K562 (cell line): Measurements from ENCODE around the gene COPS4. TPM values are rescaled to one million over a fixed set of nuclear protein-coding genes. Genes with fewer than 3 reads are reported as not detected.

Experiments
- ATF4 ChIP-seq: fragments of 450-650 bp; formaldehyde crosslinking; IDR thresholded peaks from 2 replicates; pipeline ENCODE4 v1.4.0; 2022; ENCODE audit warnings: mild to moderate bottlenecking, moderate library complexity
- FOXP4 ChIP-seq: sonication (generic); formaldehyde crosslinking; IDR thresholded peaks from 2 replicates; pipeline ENCODE4 v1.8.0; 2022; ENCODE audit warnings: mild to moderate bottlenecking, missing genetic modification reagents, borderline replicate concordance
- IRF2 ChIP-seq: sonication (generic); formaldehyde crosslinking; IDR thresholded peaks from 2 replicates; pipeline ENCODE4 v1.8.1; 2022; ENCODE audit warnings: mild to moderate bottlenecking, missing genetic modification reagents
- KLF6 ChIP-seq: fragments of 250-450 bp; sonication (Bioruptor Pico); IDR thresholded peaks from 2 replicates; pipeline ENCODE4 v1.4.0; 2020; ENCODE audit warnings: mild to moderate bottlenecking, moderate library complexity, borderline replicate concordance
- MBD2 ChIP-seq: sonication (generic); IDR thresholded peaks from 2 replicates; pipeline ENCODE4 v1.6.1; 2016; ENCODE audit warnings: low read depth, borderline replicate concordance
- MGA ChIP-seq: fragments of 450-650 bp; IDR thresholded peaks from 2 replicates; pipeline ENCODE4 v1.6.1; 2016; ENCODE audit warnings: mild to moderate bottlenecking, moderate library complexity
- NCOA4 ChIP-seq: fragments of 450-650 bp; IDR thresholded peaks from 2 replicates; pipeline ENCODE4 v1.6.1; 2018; ENCODE audit warnings: mild to moderate bottlenecking; ENCODE audit not compliant: partially characterized antibody
- NR2C1 ChIP-seq, 2 experiments: fragments of 450-650 bp; IDR thresholded peaks; 2 replicates each; pipeline ENCODE4 v1.6.1; 2017; ENCODE audit warnings: mild to moderate bottlenecking in 2 of 2, antibody characterized with exemption in 1 of 2, inconsistent platforms in 1 of 2, missing compliant biosample characterization in 1 of 2, missing genetic modification characterization in 1 of 2
- RFX5 ChIP-seq: IDR thresholded peaks from 2 replicates; pipeline ENCODE4 v1.6.1; 2011; ENCODE audit warnings: low read depth, mild to moderate bottlenecking, improper control_type of control experiment, low read length
- SMARCC2 ChIP-seq: fragments of 450-650 bp; IDR thresholded peaks from 2 replicates; pipeline ENCODE4 v1.6.1; 2017; ENCODE audit warnings: antibody characterized with exemption, moderate library complexity, mild to moderate bottlenecking, low read depth
- ZNF431 ChIP-seq: sonication (generic); formaldehyde crosslinking; IDR thresholded peaks from 2 replicates; pipeline ENCODE4 v1.8.0; 2022; ENCODE audit warnings: mild to moderate bottlenecking, missing genetic modification reagents
- polyA plus RNA-seq, 8 experiments: library from polyadenylated mRNA; depleted of rRNA in 4 of 8; stranded (reverse) in 5 of 8; unstranded in 3 of 8; fragments of >200 nt; fragmentation: Nextera tagmentation in 2 of 8; fragmentation: Illumina TruSeq in 1 of 8; extraction: Ambion mirVana in 2 of 8; extraction: Trizol in 1 of 8; gene quantifications; 2 replicates each; pipeline versions ENCODE4 v1.2.1 to v1.2.3, GENCODE V29; 2011 to 2014; ENCODE audit warnings: inconsistent platforms in 1 of 8, missing spikeins in 1 of 8
- total RNA-seq, 7 experiments: library from RNA; depleted of rRNA in 6 of 7; stranded (reverse); fragments of >200 nt in 6 of 7; fragmentation: Illumina TruSeq in 2 of 7; extraction: Trizol in 2 of 7; gene quantifications; 2 replicates each; pipeline versions ENCODE4 v1.2.1 to v1.2.3, GENCODE V29; 2011 to 2021; ENCODE audit warnings: low replicate concordance in 1 of 7

COPS4 gene
- total and polyA plus RNA-seq, 9 of the 15 experiments (the other 6 are each of a cell fraction or from before 2014, with no cell fraction given), result 44.7 to 180 (median 70.9) TPM

- TF ChIP-seq MGA (no peak), MBD2 (peak; percentile 93), IRF2 (no peak), ATF4 (CRISPR knock-in tag) (0 out of 2 replicates have a peak, but pooled peaks have one; percentile 42), NR2C1 (IDR thresholded peaks at IDR 0.05) (peak; percentile 79), NR2C1 (tag; IDR thresholded peaks at IDR 0.05) (peak; percentile 62), NCOA4 (no peak), ZNF431 (CRISPR knock-in tag) (peak; percentile 47; the same call in 1 of the 2 replicates), RFX5 (no peak), KLF6 (CRISPR knock-in tag) (no peak), SMARCC2 (no peak), FOXP4 (CRISPR knock-in tag) (no peak)
Observed at GRCh38 chr4:83034630-83035494, at the start of gene COPS4 (continued).
